ENCODE data around the gene VCAN. TPM values are rescaled to one million over a fixed set of nuclear protein-coding genes. Genes with fewer than 3 reads are reported as not detected.
A peak's percentile ranks its signal among the peaks of the same experiment; 100 is the strongest.

Gene VCAN
- total RNA-seq, 3 donors from 2014 or later = 31.6 to 245 (median 138) TPM

GRCh38 chr5:83472508-83473345 lies 1.2 kb downstream of the VCAN start:
- peaks cover 3 to 9% of the 10 kb centered on the region in 2 donors for H3K4me1 ChIP-seq
- H3K27me3 ChIP-seq = peaks cover 0 to 35% of the 10 kb centered on the region in 2 donors
- peak in 1 of 3 donors; percentile 37 for TF ChIP-seq POLR2AphosphoS5 (IDR thresholded peaks at IDR 0.05)
- no peak for TF ChIP-seq CTCF (IDR thresholded peaks at IDR 0.05)
- H3K36me3 ChIP-seq = no peaks in the 10 kb centered on the region
- intact Hi-C loops (cut with DNase I; ENCODE audit: low total_unique reads) = loop anchor here (10.0 kb wide), 1 partner anchor 1638 kb away; no protein-coding TSS in a partner anchor
- H3K4me3 ChIP-seq = peak overlapping the region; percentile 53 to 71 (median 65)
- DNase-seq (ENCODE audit: low spot score in 2 of 2) = peak in 1 of 2 donors; percentile 21
- peak overlapping the region; percentile 64 to 90 for H3K27ac ChIP-seq
- H3K9me3 ChIP-seq = no peaks in the 10 kb centered on the region

- Histone ChIP-seq H3K36me3 (no peaks in the 10 kb centered on the region), H3K27ac (peak overlapping the region; percentile 77 to 90), H3K4me1 (peaks cover 3 to 9% of the 10 kb centered on the region in 2 donors), H3K4me3 (peak overlapping the region; percentile 53 to 71 (median 65)), H3K27me3 (peaks cover 0 to 35% of the 10 kb centered on the region in 2 donors), H3K9me3 (no peaks in the 10 kb centered on the region)
- intact Hi-C loops (cut with DNase I; ENCODE audit: low total_unique reads) = loop anchor here (10.0 kb wide), 1 partner anchor 1639 kb away; no protein-coding TSS in a partner anchor
- peak; percentile 51 to 72 (median 57) for TF ChIP-seq CTCF (IDR thresholded peaks at IDR 0.05)
- peak in 2 of 3 donors; percentile 52 to 58 for TF ChIP-seq POLR2AphosphoS5 (IDR thresholded peaks at IDR 0.05)
- TF ChIP-seq POLR2A (IDR thresholded peaks at IDR 0.05) = no peak
- peak; percentile 66 to 83 for DNase-seq (ENCODE audit: low spot score in 2 of 2)
Measured at GRCh38 chr5:83473346-83474160, 2.0 kb downstream of the VCAN start.

GRCh38 chr5:83474161-83474796 lies 2.7 kb downstream of the VCAN start:
- Histone ChIP-seq H3K27me3 (peaks cover 0 to 35% of the 10 kb centered on the region in 2 donors), H3K36me3 (no peaks in the 10 kb centered on the region), H3K27ac (peak overlapping the region; percentile 77 to 89), H3K9me3 (no peaks in the 10 kb centered on the region), H3K4me1 (peaks cover 3 to 9% of the 10 kb centered on the region in 2 donors), H3K4me3 (peak overlapping the region; percentile 53 to 71 (median 65))
- intact Hi-C loops (cut with DNase I; ENCODE audit: low total_unique reads) = loop anchor here (10.0 kb wide), 1 partner anchor 1639 kb away; no protein-coding TSS in a partner anchor
- TF ChIP-seq CTCF (IDR thresholded peaks at IDR 0.05) (no peak), POLR2A (IDR thresholded peaks at IDR 0.05) (peak; percentile 10), POLR2AphosphoS5 (IDR thresholded peaks at IDR 0.05) (peak in 1 of 3 donors; percentile 30)
- peak; percentile 52 to 57 for DNase-seq (ENCODE audit: low spot score in 2 of 2)

GRCh38 chr5:83474991-83475390 lies 3.4 kb downstream of the VCAN start:
- no peak for DNase-seq (ENCODE audit: low spot score in 2 of 2)
- intact Hi-C loops (cut with DNase I; ENCODE audit: low total_unique reads) = loop anchor here (10.0 kb wide), 1 partner anchor 1640 kb away; no protein-coding TSS in a partner anchor
- Histone ChIP-seq H3K9me3 (no peaks in the 10 kb centered on the region), H3K27me3 (peaks cover 0 to 35% of the 10 kb centered on the region in 2 donors), H3K4me1 (peaks cover 3 to 9% of the 10 kb centered on the region in 2 donors), H3K36me3 (no peaks in the 10 kb centered on the region), H3K4me3 (peak overlapping the region; percentile 53 to 71 (median 65)), H3K27ac (peak overlapping the region; percentile 74 to 77)
- TF ChIP-seq CTCF (IDR thresholded peaks at IDR 0.05) = no peak
- TF ChIP-seq POLR2AphosphoS5 (IDR thresholded peaks at IDR 0.05) = no peak
- TF ChIP-seq POLR2A (IDR thresholded peaks at IDR 0.05) = no peak
